Spleen (tissue), 13 donors: ENCODE results near the gene PLA2G4A. TPM values are rescaled to one million over a fixed set of nuclear protein-coding genes. Genes with fewer than 3 reads are reported as not detected.

Experiments
- DNase-seq: peaks from one replicate; pipeline ENCODE4 v3.0.0-alpha.2; 2020
- H3K27ac ChIP-seq, 8 donors: fragments of 200-600 bp; sonication (generic) in 7 of 8; 1 replicate in 4 of 8; 2 replicates in 4 of 8; pipeline versions ENCODE4 v1.5.0 to v1.8.0; 2016 to 2021; ENCODE audit warnings: inconsistent platforms in 4 of 8, mild to moderate bottlenecking in 4 of 8, moderate library complexity in 1 of 8
- H3K27me3 ChIP-seq, 7 donors: fragments of 200-600 bp; sonication (generic) in 6 of 7; replicated peaks in 1 of 7; 1 replicate in 4 of 7; 2 replicates in 3 of 7; pipeline versions ENCODE4 v1.5.0 to v1.8.0; 2016 to 2021; ENCODE audit warnings: inconsistent platforms in 3 of 7, mild to moderate bottlenecking in 1 of 7
- H3K36me3 ChIP-seq, 6 donors: fragments of 200-600 bp; sonication (generic) in 5 of 6; 1 replicate in 4 of 6; 2 replicates in 2 of 6; pipeline versions ENCODE4 v1.5.0 to v1.8.0; 2016 to 2021; ENCODE audit warnings: inconsistent platforms in 2 of 6
- H3K4me1 ChIP-seq, 6 donors: fragments of 200-600 bp; sonication (generic) in 5 of 6; 1 replicate in 3 of 6; 2 replicates in 3 of 6; pipeline versions ENCODE4 v1.5.0 to v1.8.0; 2016 to 2021; ENCODE audit warnings: inconsistent platforms in 3 of 6
- H3K4me3 ChIP-seq, 8 donors: fragments of 200-600 bp; sonication (generic) in 7 of 8; 1 replicate in 4 of 8; 2 replicates in 4 of 8; pipeline versions ENCODE4 v1.5.0 to v1.8.0; 2016 to 2021; ENCODE audit warnings: inconsistent platforms in 4 of 8, mild to moderate bottlenecking in 4 of 8, moderate library complexity in 2 of 8
- H3K9me3 ChIP-seq, 8 donors: fragments of 200-600 bp; sonication (generic) in 7 of 8; 1 replicate in 4 of 8; 2 replicates in 4 of 8; pipeline versions ENCODE4 v1.5.0 to v1.8.0; 2016 to 2021; ENCODE audit warnings: inconsistent platforms in 4 of 8
- CTCF ChIP-seq, 11 experiments: fragments of 200-600 bp in 7 of 11; fragments of 450-650 bp in 4 of 11; sonication (generic) in 4 of 11; IDR thresholded peaks in 8 of 11; conservative IDR thresholded peaks in 3 of 11; 1 replicate in 7 of 11; 2 replicates in 4 of 11; pipeline versions ENCODE4 v1.4.0 to v1.8.0; 2016 to 2021; ENCODE audit warnings: antibody characterized with exemption in 11 of 11, inconsistent platforms in 4 of 11, mild to moderate bottlenecking in 1 of 11
- POLR2A ChIP-seq, 3 donors: fragments of 450-650 bp; IDR thresholded peaks; one replicate each; pipeline ENCODE4 v1.5.1; 2017; ENCODE audit warnings: antibody characterized with exemption in 3 of 3, mild to moderate bottlenecking in 1 of 3
- POLR2AphosphoS5 ChIP-seq, 3 donors: sonication (generic); formaldehyde crosslinking; IDR thresholded peaks; one replicate each; pipeline ENCODE4 v1.5.1; 2017; ENCODE audit warnings: antibody characterized with exemption in 3 of 3
- WGBS, 5 donors: extraction: QIAGEN DNeasy Blood & Tissue Kit in 3 of 5; methylation state at CpG; one replicate each; pipeline versions ENCODE4 v1.1.5 to v1.1.7; 2013 to 2018; 5-methylcytosine and 5-hydroxymethylcytosine counted together
- intact Hi-C: fragments of 100-400 bp; cut with DNase I; formaldehyde crosslinking; loops from one replicate; pipeline ENCODE4 v1.15.0; 2023; ENCODE audit warnings: low total_unique reads
- long read RNA-seq, 2 donors: transcript quantifications; one replicate each; lab custom pipeline, GENCODE V29; 2026
- polyA plus RNA-seq, 3 donors: library from polyadenylated mRNA; stranded (reverse); fragments of 200-250 nt; gene quantifications; one replicate each; pipeline ENCODE4 v1.2.1, GENCODE V29; 2013
- total RNA-seq, 7 donors: library from RNA; depleted of rRNA in 3 of 7; stranded (reverse); fragments of >200 nt in 3 of 7; fragmentation: NEBNext Ultra II Directional in 4 of 7; extraction: Animal tissue kit (Norgen Biotek cat#: 25700) in 4 of 7; gene quantifications; one replicate each; pipeline versions ENCODE4 v1.1.0 to v1.2.1, GENCODE V29; 2016 to 2021
- donor health status: healthy with polysubstance abuse.
- donor health status: DM: no; HTN: no; CAD: no; lungs with moderate emphysema.
- donor health status: DM: no; HTN: no; CAD: no.
- donor health status: Bipolar disorder and iron deficiency.
- donor health status: healthy.
- donor health status: DM: no; HTN: no; CAD: no.
- donor health status: DM: yes; HTN: yes; CAD: no.

PLA2G4A gene
- total RNA-seq: 10 to 100 TPM in 1 of 7 donors, 1 to 10 TPM in 6; 4.6 to 11.6 (median 7.8) TPM
- 1 to 10 TPM; 1.2 to 2.7 (median 1.4) TPM for polyA plus RNA-seq
- long read RNA-seq, donor 1: 0 reads
- long read RNA-seq, donor 2, partial matches to known transcripts: 0 of 2 reads
- long read RNA-seq, donor 2, other reads (novel, unspliced or antisense): 0 of 2 reads

GRCh38 chr1:186828611-186829454 lies at the start of gene PLA2G4A:
PLA2G4A (plus strand) TSS chr1:186828949; CDS start chr1:186854355, 25,406 bp downstream.
- intact Hi-C loops: no loop called here
- Histone ChIP-seq H3K9me3 (no peaks in the 10 kb centered on the region), H3K4me3 (peak within 1 kb of the TSS; percentile 49 to 76 (median 54)), H3K4me1 (peaks cover 0 to 32% (median 2%) of the 10 kb centered on the region in 6 donors), H3K27ac (peak within 1 kb of the TSS in 7 of 8 donors; percentile 70 to 88 (median 84)), H3K36me3 (no peaks in the 10 kb centered on the region), H3K27me3 (peaks cover 0 to 5% (median 0%) of the 10 kb centered on the region in 7 donors)
- TF ChIP-seq POLR2A (IDR thresholded peaks at IDR 0.05) (no peak), CTCF (IDR thresholded peaks at IDR 0.05 in 8 of 11, conservative IDR thresholded peaks at IDR 0.05 in 3 of 11) (no peak), POLR2AphosphoS5 (IDR thresholded peaks at IDR 0.05) (no peak)
- WGBS, 5 donors: 2 to 4% (median 4%) methylated on average over 17 of the region's 17 CpGs
- DNase-seq: peak; percentile 79

GRCh38 chr1:186780076-186780475 lies 48.7 kb upstream of the PLA2G4A start:
- H3K4me1 ChIP-seq: no peaks in the 10 kb centered on the region
- no peaks in the 10 kb centered on the region for H3K9me3 ChIP-seq
- H3K36me3 ChIP-seq: no peaks in the 10 kb centered on the region
- no peak for DNase-seq
- H3K27ac ChIP-seq: no peak overlapping the region
- H3K4me3 ChIP-seq: no peak overlapping the region
- intact Hi-C loops: no loop called here
- no peak for TF ChIP-seq POLR2A (IDR thresholded peaks at IDR 0.05)
- no peak for TF ChIP-seq CTCF (IDR thresholded peaks at IDR 0.05 in 8 of 11, conservative IDR thresholded peaks at IDR 0.05 in 3 of 11)
- TF ChIP-seq POLR2AphosphoS5 (IDR thresholded peaks at IDR 0.05): no peak
- H3K27me3 ChIP-seq: no peaks in the 10 kb centered on the region

GRCh38 chr1:186781730-186782129 lies 47.0 kb upstream of the PLA2G4A start:
- H3K4me1 ChIP-seq: no peaks in the 10 kb centered on the region
- H3K36me3 ChIP-seq: no peaks in the 10 kb centered on the region
- no peak overlapping the region for H3K4me3 ChIP-seq
- no peaks in the 10 kb centered on the region for H3K9me3 ChIP-seq
- intact Hi-C loops: no loop called here
- H3K27me3 ChIP-seq: no peaks in the 10 kb centered on the region
- 88 to 93% (median 90%) methylated on average over 6 of the region's 6 CpGs for WGBS, 5 donors
- no peak for DNase-seq
- no peak overlapping the region for H3K27ac ChIP-seq
- no peak for TF ChIP-seq POLR2AphosphoS5 (IDR thresholded peaks at IDR 0.05)
- no peak for TF ChIP-seq CTCF (IDR thresholded peaks at IDR 0.05 in 8 of 11, conservative IDR thresholded peaks at IDR 0.05 in 3 of 11)
- TF ChIP-seq POLR2A (IDR thresholded peaks at IDR 0.05): no peak

GRCh38 chr1:186782791-186783190 lies 46.0 kb upstream of the PLA2G4A start:
- TF ChIP-seq POLR2A (IDR thresholded peaks at IDR 0.05) (no peak), CTCF (IDR thresholded peaks at IDR 0.05 in 8 of 11, conservative IDR thresholded peaks at IDR 0.05 in 3 of 11) (no peak), POLR2AphosphoS5 (IDR thresholded peaks at IDR 0.05) (no peak)
- Histone ChIP-seq H3K36me3 (no peaks in the 10 kb centered on the region), H3K27me3 (no peaks in the 10 kb centered on the region), H3K4me1 (no peaks in the 10 kb centered on the region), H3K27ac (no peak overlapping the region), H3K9me3 (no peaks in the 10 kb centered on the region), H3K4me3 (no peak overlapping the region)
- WGBS, 5 donors: 82 to 93% (median 91%) methylated on average over 4 of the region's 4 CpGs
- intact Hi-C loops: no loop called here
- no peak for DNase-seq
